ENCODE data around the gene CSNK1G1.

Gene CSNK1G1

GRCh38 chr15:64383760-64384159 is 27.8 kb upstream of the CSNK1G1 start:
- no peak for TF ChIP-seq CTCF (IDR thresholded peaks at IDR 0.05)

- TF ChIP-seq CTCF (IDR thresholded peaks at IDR 0.05) = no peak
Observed at GRCh38 chr15:64381000-64381751, 25.2 kb upstream of the CSNK1G1 start, which contains the start of gene PCLAF. TSS of gene PCLAF (minus strand) at chr15:64381441. CDS start at chr15:64381371, 70 bp downstream.

- no peak for TF ChIP-seq CTCF (IDR thresholded peaks at IDR 0.05)
Observed at GRCh38 chr15:64379216-64379960, 23.4 kb upstream of the CSNK1G1 start.

- no peak for TF ChIP-seq CTCF (IDR thresholded peaks at IDR 0.05)
Observed at GRCh38 chr15:64373360-64373759, 17.4 kb upstream of the CSNK1G1 start.

- TF ChIP-seq CTCF (IDR thresholded peaks at IDR 0.05) = no peak
Observed at GRCh38 chr15:64369078-64369607, 13.2 kb upstream of the CSNK1G1 start.

- TF ChIP-seq CTCF (IDR thresholded peaks at IDR 0.05) = no peak
Observed at GRCh38 chr15:64361259-64361658, 5.3 kb upstream of the CSNK1G1 start.

GRCh38 chr15:64356710-64357040 is 702 bp upstream of the CSNK1G1 start:
- no peak for TF ChIP-seq CTCF (IDR thresholded peaks at IDR 0.05)

All from LNCAP (cell line).